ENCODE data around the gene PKD2L1.

DNA sequence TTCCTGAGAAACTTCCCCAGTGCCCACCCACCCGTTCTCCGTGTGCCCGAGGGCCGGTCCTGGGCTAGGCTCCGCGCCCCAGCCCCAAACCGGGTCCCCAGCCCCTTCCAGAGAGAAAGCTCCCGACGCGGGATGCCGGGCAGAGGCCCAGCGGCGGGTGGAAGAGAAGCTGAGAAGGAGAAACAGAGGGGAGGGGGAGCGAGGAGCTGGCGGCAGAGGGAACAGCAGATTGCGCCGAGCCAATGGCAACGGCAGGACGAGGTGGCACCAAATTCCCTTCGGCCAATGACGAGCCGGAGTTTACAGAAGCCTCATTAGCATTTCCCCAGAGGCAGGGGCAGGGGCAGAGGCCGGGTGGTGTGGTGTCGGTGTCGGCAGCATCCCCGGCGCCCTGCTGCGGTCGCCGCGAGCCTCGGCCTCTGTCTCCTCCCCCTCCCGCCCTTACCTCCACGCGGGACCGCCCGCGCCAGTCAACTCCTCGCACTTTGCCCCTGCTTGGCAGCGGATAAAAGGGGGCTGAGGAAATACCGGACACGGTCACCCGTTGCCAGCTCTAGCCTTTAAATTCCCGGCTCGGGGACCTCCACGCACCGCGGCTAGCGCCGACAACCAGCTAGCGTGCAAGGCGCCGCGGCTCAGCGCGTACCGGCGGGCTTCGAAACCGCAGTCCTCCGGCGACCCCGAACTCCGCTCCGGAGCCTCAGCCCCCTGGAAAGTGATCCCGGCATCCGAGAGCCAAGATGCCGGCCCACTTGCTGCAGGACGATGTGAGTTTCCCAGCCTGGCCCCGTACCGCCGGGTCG lies 16.9 kb upstream of the PKD2L1 start, which contains the start of gene SCD:
- TF ChIP-seq POLR2A (IDR thresholded peaks at IDR 0.05) (peak in 1 of 2 donors; percentile 45), POLR2AphosphoS5 (IDR thresholded peaks at IDR 0.05) (peak in 3 of 4 donors; percentile 79 to 90 (median 85))
- TF ChIP-seq, protein P1, sequence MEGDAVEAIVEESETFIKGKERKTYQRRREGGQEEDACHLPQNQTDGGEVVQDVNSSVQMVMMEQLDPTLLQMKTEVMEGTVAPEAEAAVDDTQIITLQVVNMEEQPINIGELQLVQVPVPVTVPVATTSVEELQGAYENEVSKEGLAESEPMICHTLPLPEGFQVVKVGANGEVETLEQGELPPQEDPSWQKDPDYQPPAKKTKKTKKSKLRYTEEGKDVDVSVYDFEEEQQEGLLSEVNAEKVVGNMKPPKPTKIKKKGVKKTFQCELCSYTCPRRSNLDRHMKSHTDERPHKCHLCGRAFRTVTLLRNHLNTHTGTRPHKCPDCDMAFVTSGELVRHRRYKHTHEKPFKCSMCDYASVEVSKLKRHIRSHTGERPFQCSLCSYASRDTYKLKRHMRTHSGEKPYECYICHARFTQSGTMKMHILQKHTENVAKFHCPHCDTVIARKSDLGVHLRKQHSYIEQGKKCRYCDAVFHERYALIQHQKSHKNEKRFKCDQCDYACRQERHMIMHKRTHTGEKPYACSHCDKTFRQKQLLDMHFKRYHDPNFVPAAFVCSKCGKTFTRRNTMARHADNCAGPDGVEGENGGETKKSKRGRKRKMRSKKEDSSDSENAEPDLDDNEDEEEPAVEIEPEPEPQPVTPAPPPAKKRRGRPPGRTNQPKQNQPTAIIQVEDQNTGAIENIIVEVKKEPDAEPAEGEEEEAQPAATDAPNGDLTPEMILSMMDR (IDR thresholded peaks at IDR 0.05), result no peak

Measured in sigmoid colon (tissue), 4 donors.